NK-92 treated with Interleukin-12 subunit alpha and Interleukin-12 subunit beta, amount 100 ng/mL, for 24 hours (cell line): ENCODE data around the gene VGF.

ENCODE experiments used
- DNase-seq: peaks from one replicate; lab custom pipeline; 2025; lab: John Stamatoyannopoulos, UW

Gene VGF

GRCh38 chr7:101185258-101185839 is 20.0 kb upstream of the VGF start:
- DNase-seq, result no peak

- no peak for DNase-seq
Measured at GRCh38 chr7:101180130-101180755, 14.9 kb upstream of the VGF start, which contains the start of gene NAT16. Gene NAT16 (minus strand): TSS chr7:101180293. CDS start chr7:101174807, 5,486 bp downstream.

GRCh38 chr7:101179713-101180112 is 14.3 kb upstream of the VGF start:
- DNase-seq, result no peak

GRCh38 chr7:101179117-101179516 is 13.7 kb upstream of the VGF start:
- no peak for DNase-seq

GRCh38 chr7:101177644-101178043 is 12.3 kb upstream of the VGF start:
- DNase-seq, result no peak

GRCh38 chr7:101175664-101176063 is 10.3 kb upstream of the VGF start:
- DNase-seq, result no peak

GRCh38 chr7:101174322-101174854 is 9.0 kb upstream of the VGF start:
- no peak for DNase-seq

GRCh38 chr7:101173752-101174244 is 8.4 kb upstream of the VGF start:
- DNase-seq, result no peak

GRCh38 chr7:101172854-101173751 is 7.7 kb upstream of the VGF start:
- DNase-seq, result no peak

GRCh38 chr7:101172005-101172853 is 6.9 kb upstream of the VGF start:
- DNase-seq, result no peak

- no peak for DNase-seq
Measured at GRCh38 chr7:101171442-101171837, 6.1 kb upstream of the VGF start.

- DNase-seq, result no peak
Measured at GRCh38 chr7:101170617-101171441, 5.5 kb upstream of the VGF start.

GRCh38 chr7:101169838-101170551 is 4.6 kb upstream of the VGF start:
- DNase-seq, result peak; percentile 62

GRCh38 chr7:101169110-101169837 is 3.9 kb upstream of the VGF start:
- no peak for DNase-seq

- DNase-seq, result no peak
Measured at GRCh38 chr7:101168412-101169049, 3.2 kb upstream of the VGF start.

GRCh38 chr7:101167645-101168411 is 2.5 kb upstream of the VGF start:
- no peak for DNase-seq

GRCh38 chr7:101166909-101167644 is 1.7 kb upstream of the VGF start:
- no peak for DNase-seq

- no peak for DNase-seq
Measured at GRCh38 chr7:101166648-101166908, 1.2 kb upstream of the VGF start.
